A673 (cell line): ENCODE data around the gene SPATA1.

Experiments used
- CTCF ChIP-seq: fragments of 300-800, 200-600 bp; sonication (generic); conservative IDR thresholded peaks from 2 replicates; pipeline ENCODE4 v1.5.1; 2017; ENCODE audit warnings: low read depth, mild to moderate bottlenecking, antibody characterized with exemption, low read length, moderate library complexity, mixed read lengths
- EZH2 ChIP-seq: fragments of 200-600 bp; sonication (generic); IDR thresholded peaks from 2 replicates; pipeline ENCODE4 v1.6.1; 2017; ENCODE audit warnings: borderline replicate concordance, low read depth, mild to moderate bottlenecking, mixed read lengths, antibody characterized with exemption, low read length; ENCODE audit not compliant: poor library complexity, severe bottlenecking

GRCh38 chr1:84550826-84551225 lies 44.6 kb downstream of the SPATA1 start:
- TF ChIP-seq EZH2, result no peak
- no peak for TF ChIP-seq CTCF
